Osteocyte (in vitro differentiated cells): ENCODE results near the gene MEGF10. TPM values are rescaled to one million over a fixed set of nuclear protein-coding genes. Genes with fewer than 3 reads are reported as not detected.
"Not testable (repeated sequence)": the region's sequence is repeated elsewhere in the genome, so short reads cannot be mapped to it uniquely, and the experiment has no call there.

Experiments
- DNase-seq: peaks from one replicate; pipeline ENCODE4 v3.0.0; 2021; ENCODE audit warnings: mixed read lengths; ENCODE audit not compliant: unreplicated experiment; ENCODE audit errors: extremely low spot score
- H3K27ac Mint-ChIP-seq: one replicate; pipeline ENCODE4 v1.8.0; 2021; ENCODE audit warnings: mild to moderate bottlenecking, mixed read lengths; ENCODE audit not compliant: unreplicated experiment
- H3K27me3 Mint-ChIP-seq: one replicate; pipeline ENCODE4 v1.8.0; 2021; ENCODE audit warnings: mixed read lengths; ENCODE audit not compliant: unreplicated experiment
- H3K36me3 Mint-ChIP-seq: one replicate; pipeline ENCODE4 v1.8.0; 2021; ENCODE audit warnings: mixed read lengths; ENCODE audit not compliant: unreplicated experiment
- H3K4me1 Mint-ChIP-seq: one replicate; pipeline ENCODE4 v1.8.0; 2021; ENCODE audit warnings: mixed read lengths; ENCODE audit not compliant: unreplicated experiment
- H3K4me3 Mint-ChIP-seq: one replicate; pipeline ENCODE4 v1.8.0; 2021; ENCODE audit warnings: mild to moderate bottlenecking, moderate library complexity, mixed read lengths; ENCODE audit not compliant: unreplicated experiment
- H3K9me3 Mint-ChIP-seq: one replicate; pipeline ENCODE4 v1.8.0; 2021; ENCODE audit warnings: mixed read lengths; ENCODE audit not compliant: unreplicated experiment
- total RNA-seq: library from RNA; stranded (reverse); gene quantifications from 2 replicates; pipeline ENCODE4 v1.2.1, GENCODE V29; 2021
- TF ChIP-seq, protein P1 (sequence below): fragments of 200-600 bp; sonication (generic); IDR thresholded peaks from 2 replicates; pipeline ENCODE4 v1.5.0; 2021; ENCODE audit warnings: antibody characterized with exemption, mild to moderate bottlenecking, moderate library complexity

The MEGF10 gene
- total RNA-seq, 1 donor from 2014 or later, result 39.8 TPM

DNA sequence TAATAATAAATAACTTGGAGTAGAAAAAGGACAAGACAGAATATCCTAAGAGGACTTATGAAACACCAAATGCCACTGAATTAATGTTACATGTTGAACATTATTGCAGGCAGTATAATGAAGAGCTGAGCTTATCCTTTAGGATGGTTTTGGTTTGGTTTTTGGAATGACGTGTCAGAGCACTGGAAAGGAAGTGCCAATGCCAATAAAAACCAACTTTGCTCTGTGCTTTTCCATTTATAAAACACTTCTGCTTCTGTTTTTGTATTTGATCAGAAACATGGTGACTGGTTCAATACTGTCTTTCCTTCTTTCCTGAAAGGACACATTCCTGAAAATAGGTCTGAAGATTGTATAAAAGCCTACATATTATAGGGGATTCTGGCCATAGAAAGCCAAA is 4.2 kb downstream of the MEGF10 start:
- Mint-ChIP-seq H3K4me1 (peaks cover 58% of the 10 kb centered on the region), H3K36me3 (peaks cover under 1% of the 10 kb centered on the region), H3K27ac (no peak overlapping the region), H3K27me3 (no peaks in the 10 kb centered on the region), H3K9me3 (no peaks in the 10 kb centered on the region), H3K4me3 (no peak overlapping the region)
- TF ChIP-seq, protein P1, sequence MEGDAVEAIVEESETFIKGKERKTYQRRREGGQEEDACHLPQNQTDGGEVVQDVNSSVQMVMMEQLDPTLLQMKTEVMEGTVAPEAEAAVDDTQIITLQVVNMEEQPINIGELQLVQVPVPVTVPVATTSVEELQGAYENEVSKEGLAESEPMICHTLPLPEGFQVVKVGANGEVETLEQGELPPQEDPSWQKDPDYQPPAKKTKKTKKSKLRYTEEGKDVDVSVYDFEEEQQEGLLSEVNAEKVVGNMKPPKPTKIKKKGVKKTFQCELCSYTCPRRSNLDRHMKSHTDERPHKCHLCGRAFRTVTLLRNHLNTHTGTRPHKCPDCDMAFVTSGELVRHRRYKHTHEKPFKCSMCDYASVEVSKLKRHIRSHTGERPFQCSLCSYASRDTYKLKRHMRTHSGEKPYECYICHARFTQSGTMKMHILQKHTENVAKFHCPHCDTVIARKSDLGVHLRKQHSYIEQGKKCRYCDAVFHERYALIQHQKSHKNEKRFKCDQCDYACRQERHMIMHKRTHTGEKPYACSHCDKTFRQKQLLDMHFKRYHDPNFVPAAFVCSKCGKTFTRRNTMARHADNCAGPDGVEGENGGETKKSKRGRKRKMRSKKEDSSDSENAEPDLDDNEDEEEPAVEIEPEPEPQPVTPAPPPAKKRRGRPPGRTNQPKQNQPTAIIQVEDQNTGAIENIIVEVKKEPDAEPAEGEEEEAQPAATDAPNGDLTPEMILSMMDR, result no peak
- DNase-seq, result no peak

GRCh38 chr5:127295454-127295853 is 4.9 kb downstream of the MEGF10 start:
- TF ChIP-seq, protein P1, result no peak
- Mint-ChIP-seq H3K4me3 (no peak overlapping the region), H3K27ac (no peak overlapping the region), H3K27me3 (no peaks in the 10 kb centered on the region), H3K4me1 (peaks cover 59% of the 10 kb centered on the region), H3K9me3 (no peaks in the 10 kb centered on the region), H3K36me3 (peaks cover 2% of the 10 kb centered on the region)
- no peak for DNase-seq

DNA sequence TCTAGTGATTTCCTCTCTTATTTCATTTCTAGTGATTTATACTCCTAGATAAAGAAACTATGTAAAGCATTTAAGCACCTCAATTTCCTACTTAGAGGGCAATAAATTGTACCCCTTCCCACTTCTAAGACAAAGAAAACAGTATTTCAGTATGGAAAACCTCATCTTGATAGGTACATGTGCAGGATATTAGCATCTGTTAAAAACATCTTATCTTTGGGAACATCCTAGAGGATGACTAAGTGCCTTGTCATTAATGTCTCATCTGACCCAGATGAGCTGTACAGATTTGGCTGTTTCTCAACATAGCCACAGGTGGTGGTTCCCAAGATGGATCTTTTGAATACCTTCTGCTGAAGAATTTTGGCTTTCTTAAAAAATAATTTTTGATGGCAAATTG is 5.7 kb downstream of the MEGF10 start:
- Mint-ChIP-seq H3K9me3 (no peaks in the 10 kb centered on the region), H3K36me3 (peaks cover 4% of the 10 kb centered on the region), H3K27me3 (no peaks in the 10 kb centered on the region), H3K4me3 (no peak overlapping the region), H3K4me1 (peaks cover 54% of the 10 kb centered on the region), H3K27ac (peak overlapping the region; percentile 9)
- TF ChIP-seq, protein P1, result no peak
- DNase-seq, result no peak

DNA sequence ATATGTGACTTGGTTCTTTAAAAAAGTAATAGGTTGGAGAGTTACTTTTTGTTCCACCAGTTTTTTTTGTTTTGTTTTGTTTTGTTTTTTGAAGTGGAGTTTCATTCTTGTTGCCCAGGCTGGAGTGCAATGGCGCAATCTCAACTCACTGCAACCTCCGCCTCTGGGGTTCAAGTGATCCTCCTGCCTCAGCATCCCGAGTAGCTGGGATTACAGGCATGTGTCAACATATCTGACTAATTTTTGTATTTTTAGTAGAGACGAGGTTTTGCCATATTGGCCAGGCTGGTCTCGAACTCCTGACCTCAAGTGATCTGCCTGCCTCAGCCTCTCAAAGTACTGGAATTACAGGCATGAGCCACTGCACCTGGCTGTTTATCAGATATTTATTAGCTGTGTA is 6.3 kb downstream of the MEGF10 start:
- peaks cover 49% of the 10 kb centered on the region for H3K4me1 Mint-ChIP-seq
- H3K9me3 Mint-ChIP-seq, H3K36me3 Mint-ChIP-seq, H3K27me3 Mint-ChIP-seq, DNase-seq, H3K4me3 Mint-ChIP-seq: not testable (repeated sequence)
- peak overlapping the region; percentile 9 for H3K27ac Mint-ChIP-seq

- TF ChIP-seq, protein P1, result no peak
- Mint-ChIP-seq H3K9me3 (no peaks in the 10 kb centered on the region), H3K4me3 (no peak overlapping the region), H3K27ac (no peak overlapping the region), H3K4me1 (peaks cover 43% of the 10 kb centered on the region), H3K36me3 (peaks cover 4% of the 10 kb centered on the region), H3K27me3 (no peaks in the 10 kb centered on the region)
- no peak for DNase-seq
Observed at GRCh38 chr5:127297348-127298035, 6.9 kb downstream of the MEGF10 start.
